HEK293T (cell line): ENCODE data around the gene AP5S1.

Experiments used
- CTCF ChIA-PET: fragments of 350-600 bp; formaldehyde crosslinking; extraction: SDS; loops from one replicate; lab custom pipeline; 2021; ENCODE audit warnings: antibody characterized with exemption, inconsistent platforms; lab: Yijun Ruan, JAX
- POLR2A ChIA-PET: fragments of 350-600 bp; formaldehyde crosslinking; extraction: SDS; loops from one replicate; lab custom pipeline; 2020; ENCODE audit warnings: antibody characterized with exemption, inconsistent platforms; lab: Yijun Ruan, JAX
- DNase-seq: peaks from one replicate; pipeline ENCODE4 v3.0.0; 2012; ENCODE audit warnings: mixed read lengths; ENCODE audit errors: extremely low spot score
- ARNT ChIP-seq: fragments of 450-650 bp; IDR thresholded peaks from 2 replicates; pipeline ENCODE4 v1.6.1; 2017; ENCODE audit warnings: mild to moderate bottlenecking
- BHLHE40 ChIP-seq: fragments of 450-650 bp; IDR thresholded peaks from 2 replicates; pipeline ENCODE4 v1.6.1; 2016; ENCODE audit warnings: mild to moderate bottlenecking, moderate library complexity, borderline replicate concordance
- CTBP1 ChIP-seq: fragments of 450-650 bp; IDR thresholded peaks from 2 replicates; pipeline ENCODE4 v1.6.1; 2016; ENCODE audit warnings: borderline replicate concordance
- ELF4 ChIP-seq: fragments of 450-650 bp; IDR thresholded peaks from 2 replicates; pipeline ENCODE4 v1.6.1; 2017; ENCODE audit warnings: antibody characterized with exemption
- FOXA1 ChIP-seq: fragments of 450-650 bp; IDR thresholded peaks from 2 replicates; pipeline ENCODE4 v1.6.1; 2016; ENCODE audit warnings: mild to moderate bottlenecking
- FOXK2 ChIP-seq: fragments of 450-650 bp; IDR thresholded peaks from 2 replicates; pipeline ENCODE4 v1.6.1; 2016; ENCODE audit warnings: mild to moderate bottlenecking
- FOXM1 ChIP-seq: fragments of 450-650 bp; IDR thresholded peaks from 2 replicates; pipeline ENCODE4 v1.6.1; 2017; ENCODE audit warnings: mild to moderate bottlenecking, borderline replicate concordance
- HDGF ChIP-seq: fragments of 450-650 bp; IDR thresholded peaks from 2 replicates; pipeline ENCODE4 v1.6.1; 2017; ENCODE audit warnings: antibody characterized with exemption, borderline replicate concordance
- L3MBTL2 ChIP-seq: fragments of 450-650 bp; conservative IDR thresholded peaks from 2 replicates; pipeline ENCODE4 v1.6.1; 2016; ENCODE audit warnings: mild to moderate bottlenecking
- LEF1 ChIP-seq: fragments of 450-650 bp; IDR thresholded peaks from 2 replicates; pipeline ENCODE4 v1.6.1; 2017; ENCODE audit warnings: mild to moderate bottlenecking, borderline replicate concordance
- NFRKB ChIP-seq: fragments of 450-650 bp; IDR thresholded peaks from 2 replicates; pipeline ENCODE4 v1.6.1; 2016; ENCODE audit warnings: mild to moderate bottlenecking, moderate library complexity
- SP1 ChIP-seq: fragments of 450-650 bp; IDR thresholded peaks from 2 replicates; pipeline ENCODE4 v1.6.1; 2017
- SUZ12 ChIP-seq: fragments of 450-650 bp; IDR thresholded peaks from 2 replicates; pipeline ENCODE4 v1.6.1; 2016; ENCODE audit warnings: mild to moderate bottlenecking
- TARDBP ChIP-seq: fragments of 450-650 bp; IDR thresholded peaks from 2 replicates; pipeline ENCODE4 v1.6.1; 2016
- ZNF384 ChIP-seq: fragments of 450-650 bp; IDR thresholded peaks from 2 replicates; pipeline ENCODE4 v1.6.1; 2016
- TF ChIP-seq, protein P1 (sequence below): fragments of 450-650 bp; IDR thresholded peaks from 2 replicates; pipeline ENCODE4 v1.6.1; 2016

AP5S1 gene

DNA sequence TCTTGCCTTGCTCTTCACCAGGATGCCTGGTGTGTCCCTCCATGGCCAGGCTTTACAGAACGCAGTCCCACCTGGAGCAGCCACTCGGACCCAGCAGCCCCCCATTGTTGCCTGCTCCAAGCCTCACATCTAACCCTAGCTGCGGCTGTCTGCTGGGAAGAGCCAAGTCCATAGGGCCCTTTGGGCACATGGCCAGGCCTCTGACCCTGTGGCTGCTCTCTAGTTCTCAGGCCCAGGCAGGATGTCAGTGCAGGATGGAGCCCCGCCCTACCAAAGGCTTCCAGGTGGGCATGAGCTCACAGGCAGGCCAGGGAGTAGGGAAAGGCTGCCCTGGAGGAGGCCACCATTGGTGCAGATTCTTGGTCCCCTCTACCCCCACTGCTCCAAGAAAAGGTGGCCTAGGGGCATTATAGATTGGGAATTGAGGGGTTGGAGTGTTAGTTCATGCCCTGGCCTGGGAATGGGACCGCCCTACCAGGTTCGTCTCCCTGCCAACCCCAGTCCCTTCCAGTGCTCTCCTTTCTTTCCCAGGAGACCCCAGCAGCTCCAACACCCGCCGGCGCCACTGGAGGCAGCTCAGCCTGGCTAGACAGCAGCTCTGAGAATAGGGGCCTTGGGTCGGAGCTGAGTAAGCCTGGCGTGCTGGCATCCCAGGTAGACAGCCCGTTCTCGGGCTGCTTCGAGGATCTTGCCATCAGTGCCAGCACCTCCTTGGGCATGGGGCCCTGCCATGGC is 45.0 kb downstream of the AP5S1 start:
- CTCF ChIA-PET = interaction anchor here (2.8 kb wide), 1 partner anchor 11 kb away, joined by 9 read pairs; no protein-coding TSS in a partner anchor
- TF ChIP-seq FOXK2 (no peak), FOXA1 (no peak), L3MBTL2 (no peak), ARNT (no peak), CTBP1 (no peak), FOXM1 (no peak), TARDBP (no peak), SUZ12 (no peak), ZNF384 (no peak), LEF1 (no peak), SP1 (no peak), ELF4 (no peak), BHLHE40 (no peak), HDGF (no peak), NFRKB (no peak)
- TF ChIP-seq, protein P1, sequence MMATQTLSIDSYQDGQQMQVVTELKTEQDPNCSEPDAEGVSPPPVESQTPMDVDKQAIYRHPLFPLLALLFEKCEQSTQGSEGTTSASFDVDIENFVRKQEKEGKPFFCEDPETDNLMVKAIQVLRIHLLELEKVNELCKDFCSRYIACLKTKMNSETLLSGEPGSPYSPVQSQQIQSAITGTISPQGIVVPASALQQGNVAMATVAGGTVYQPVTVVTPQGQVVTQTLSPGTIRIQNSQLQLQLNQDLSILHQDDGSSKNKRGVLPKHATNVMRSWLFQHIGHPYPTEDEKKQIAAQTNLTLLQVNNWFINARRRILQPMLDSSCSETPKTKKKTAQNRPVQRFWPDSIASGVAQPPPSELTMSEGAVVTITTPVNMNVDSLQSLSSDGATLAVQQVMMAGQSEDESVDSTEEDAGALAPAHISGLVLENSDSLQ = no peak
- DNase-seq = no peak
- POLR2A ChIA-PET = no interaction called here

DNA sequence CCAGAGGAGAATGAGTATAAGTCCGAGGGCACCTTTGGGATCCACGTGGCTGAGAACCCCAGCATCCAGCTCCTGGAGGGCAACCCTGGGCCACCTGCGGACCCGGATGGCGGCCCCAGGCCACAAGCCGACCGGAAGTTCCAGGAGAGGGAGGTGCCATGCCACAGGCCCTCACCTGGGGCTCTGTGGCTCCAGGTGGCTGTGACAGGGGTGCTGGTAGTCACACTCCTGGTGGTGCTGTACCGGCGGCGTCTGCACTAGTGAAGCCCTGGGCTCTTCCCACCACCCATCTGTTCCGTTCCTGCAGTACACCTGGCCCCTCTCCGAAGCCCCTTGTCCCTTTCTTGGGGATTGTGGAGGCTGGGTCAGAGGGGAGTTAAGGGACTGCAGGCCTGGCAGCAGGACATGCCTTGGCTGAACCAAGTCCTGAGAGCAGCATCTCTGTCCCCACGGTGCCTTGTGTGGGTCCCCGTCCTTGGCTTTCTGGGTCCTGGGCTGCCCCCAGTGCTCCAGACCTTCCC is 45.6 kb downstream of the AP5S1 start:
- POLR2A ChIA-PET = no interaction called here
- no peak for DNase-seq
- CTCF ChIA-PET = interaction anchor here (2.8 kb wide), 1 partner anchor 11 kb away, joined by 9 read pairs; no protein-coding TSS in a partner anchor
- TF ChIP-seq L3MBTL2 (no peak), CTBP1 (no peak), LEF1 (no peak), ARNT (no peak), SUZ12 (no peak), NFRKB (no peak), HDGF (no peak), TARDBP (no peak), ZNF384 (no peak), SP1 (no peak), ELF4 (no peak), BHLHE40 (no peak), FOXK2 (no peak), FOXM1 (no peak), FOXA1 (no peak)
- TF ChIP-seq, protein P1 = no peak

DNA sequence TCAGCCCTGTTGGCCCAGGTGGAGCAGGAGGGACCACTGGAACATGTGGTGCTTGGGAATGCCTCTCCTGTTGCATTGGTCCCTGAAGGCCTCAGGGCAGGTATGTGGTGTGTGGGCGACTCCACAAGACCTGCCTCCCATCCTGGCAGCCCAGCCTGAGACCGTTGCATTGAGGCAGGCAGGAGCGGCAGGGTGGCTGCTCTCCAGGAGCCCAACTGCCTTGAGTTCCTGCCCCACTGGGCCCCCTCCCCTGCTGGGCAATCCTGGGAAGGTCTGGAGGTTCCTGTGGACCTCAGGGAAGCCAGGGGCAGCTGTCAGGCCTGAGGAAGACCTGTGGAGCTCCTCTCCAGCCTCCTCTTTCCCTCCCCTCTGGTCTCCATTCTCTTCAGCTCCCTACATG is 46.1 kb downstream of the AP5S1 start:
- TF ChIP-seq FOXA1 = no peak
- TF ChIP-seq TARDBP = no peak
- no peak for TF ChIP-seq CTBP1
- no peak for TF ChIP-seq NFRKB
- no peak for TF ChIP-seq FOXK2
- no peak for TF ChIP-seq SUZ12
- no peak for TF ChIP-seq SP1
- ChIA-PET POLR2A (no interaction called here), CTCF (interaction anchor here (2.8 kb wide), 1 partner anchor 12 kb away, joined by 9 read pairs; no protein-coding TSS in a partner anchor)
- DNase-seq = no peak

DNA sequence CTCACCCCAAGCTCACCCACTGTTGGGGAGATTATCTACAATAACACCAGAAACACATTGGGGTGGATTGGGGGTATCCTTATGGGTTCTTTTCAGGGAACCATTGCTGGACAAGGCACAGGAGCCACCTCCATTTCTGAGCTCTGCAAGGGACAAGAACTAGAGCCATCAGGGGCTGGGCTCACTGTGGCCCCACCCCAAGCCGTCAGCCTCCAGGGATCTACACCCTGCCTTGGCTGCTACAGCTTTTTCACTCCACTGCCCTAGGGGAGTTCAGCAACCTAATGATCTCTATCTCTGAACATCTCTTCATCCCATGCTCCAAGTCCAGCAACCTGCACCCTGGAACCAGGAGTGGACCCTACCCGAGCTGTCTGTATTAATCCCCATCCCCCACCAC is 47.5 kb downstream of the AP5S1 start:
- TF ChIP-seq ELF4 (no peak), FOXK2 (no peak), HDGF (no peak), L3MBTL2 (no peak), ARNT (no peak), ZNF384 (no peak), FOXM1 (no peak), CTBP1 (no peak), FOXA1 (no peak), LEF1 (no peak), TARDBP (no peak)
- TF ChIP-seq, protein P1 = no peak
- POLR2A ChIA-PET = interaction anchor here (1.3 kb wide), 1 partner anchor 81 kb away, joined by 4 read pairs; the partner anchor contains the start of gene CENPB
- CTCF ChIA-PET = interaction anchor here (2.8 kb wide), 1 partner anchor 13 kb away, joined by 9 read pairs; no protein-coding TSS in a partner anchor
- DNase-seq = no peak

DNA sequence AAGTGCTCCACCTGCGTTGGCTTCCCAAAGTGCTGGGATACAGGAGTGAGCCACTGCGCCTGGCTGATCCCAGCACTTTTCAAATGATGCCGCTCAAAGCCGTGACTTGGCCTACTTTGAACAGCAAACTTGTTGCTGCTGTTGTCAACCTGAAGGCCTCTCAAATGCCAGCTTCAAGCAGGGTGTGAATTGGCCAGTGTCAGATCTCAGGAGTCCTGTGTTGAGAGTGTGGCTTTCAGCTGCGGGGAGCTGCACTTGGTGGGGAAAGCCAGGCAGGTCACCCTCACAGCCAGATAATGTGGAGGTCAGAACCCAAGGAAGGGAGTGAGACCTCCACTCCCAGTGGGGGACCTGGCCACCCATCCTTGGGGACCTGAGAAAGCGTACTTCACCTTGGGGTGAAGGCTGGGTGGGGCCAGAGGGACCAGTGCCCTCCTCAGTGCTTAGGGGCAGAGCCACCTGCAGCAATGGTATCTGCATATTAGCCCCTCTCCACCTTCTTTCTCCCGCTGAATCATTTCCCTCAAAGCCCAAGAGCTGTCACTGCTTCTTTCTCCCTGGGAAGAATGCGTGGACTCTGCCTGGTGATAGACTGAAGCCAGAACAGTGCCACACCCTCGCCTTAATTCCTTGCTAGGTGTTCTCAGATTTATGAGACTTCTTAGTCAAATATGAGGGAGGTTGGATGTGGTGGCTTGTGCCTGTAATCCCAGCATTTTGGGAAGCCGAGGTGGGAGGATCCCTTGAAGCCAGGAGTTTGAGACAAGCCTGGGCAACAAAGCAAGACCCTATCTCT is 49.7 kb downstream of the AP5S1 start:
- ChIA-PET POLR2A (no interaction called here), CTCF (no interaction called here)
- no peak for DNase-seq
- no peak for TF ChIP-seq FOXK2
- no peak for TF ChIP-seq ZNF384
- TF ChIP-seq BHLHE40 = no peak
- no peak for TF ChIP-seq ELF4
- TF ChIP-seq SP1 = no peak
- no peak for TF ChIP-seq LEF1
- TF ChIP-seq ARNT = no peak
- TF ChIP-seq TARDBP = no peak
- TF ChIP-seq SUZ12 = no peak
- TF ChIP-seq HDGF = no peak
- TF ChIP-seq CTBP1 = no peak
- TF ChIP-seq NFRKB = no peak
- TF ChIP-seq FOXA1 = no peak
- TF ChIP-seq, protein P1 = no peak
- no peak for TF ChIP-seq FOXM1
- no peak for TF ChIP-seq L3MBTL2
